Measurements from ENCODE around the gene PPFIA1.
"Not testable (repeated sequence)": the region's sequence is repeated elsewhere in the genome, so short reads cannot be mapped to it uniquely, and the experiment has no call there.

The PPFIA1 gene

GRCh38 chr11:70252844-70253243 lies 17.6 kb upstream of the PPFIA1 start:
- DNase-seq: no peak

DNA sequence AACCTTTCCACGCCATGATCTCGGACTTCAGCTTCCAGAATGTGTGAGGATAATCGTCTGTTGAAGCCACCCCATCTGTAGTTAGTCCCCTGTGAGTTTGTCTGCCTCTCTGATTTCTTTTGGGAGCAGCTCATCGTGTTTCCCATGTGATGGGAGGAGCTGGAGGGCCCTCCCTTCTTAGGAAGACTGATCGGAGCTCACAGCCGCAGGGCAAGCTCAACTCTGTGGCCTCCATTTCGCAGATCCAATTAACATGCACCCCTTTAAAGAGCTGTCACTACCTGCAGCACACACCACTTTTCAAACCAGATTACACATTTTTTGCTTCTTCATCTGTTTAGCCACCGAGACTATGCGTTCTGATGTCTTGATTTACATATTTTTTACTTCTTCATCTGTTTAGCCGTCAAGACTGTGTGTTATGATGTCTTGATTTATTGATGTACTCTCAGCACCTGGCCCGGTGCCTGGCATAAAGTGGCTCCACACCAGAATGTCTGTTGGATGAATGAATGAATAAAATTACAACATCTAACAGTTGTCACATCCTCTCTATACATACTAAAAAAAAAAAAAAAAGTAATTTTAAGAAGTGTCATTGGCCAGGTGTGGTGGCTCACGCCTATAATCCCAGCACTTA lies 14.9 kb upstream of the PPFIA1 start:
- no peak for DNase-seq

- not testable (repeated sequence) for DNase-seq
These were observed 11.4 kb upstream of the PPFIA1 start for GRCh38 chr11:70259077-70259476.

DNA sequence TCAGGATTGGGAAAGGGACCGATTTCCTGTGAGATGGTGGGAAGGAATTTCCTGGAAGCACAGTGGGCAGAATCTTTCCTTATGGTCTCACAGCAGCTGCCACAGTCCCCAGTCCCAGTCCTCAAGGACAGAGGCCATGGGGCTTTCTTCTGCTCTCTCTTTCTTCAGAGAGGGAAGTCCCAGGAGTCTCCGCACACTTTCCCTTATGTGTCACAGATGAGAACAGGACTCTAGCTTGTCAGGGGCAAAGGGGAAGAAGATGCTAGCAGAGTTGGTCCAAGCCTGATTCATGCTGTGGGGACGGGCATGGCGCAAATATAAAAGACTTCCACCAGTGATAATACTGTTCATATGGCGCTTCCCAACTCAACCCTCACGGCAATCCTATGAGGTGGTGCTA lies 7.5 kb upstream of the PPFIA1 start:
- no peak for DNase-seq

DNA sequence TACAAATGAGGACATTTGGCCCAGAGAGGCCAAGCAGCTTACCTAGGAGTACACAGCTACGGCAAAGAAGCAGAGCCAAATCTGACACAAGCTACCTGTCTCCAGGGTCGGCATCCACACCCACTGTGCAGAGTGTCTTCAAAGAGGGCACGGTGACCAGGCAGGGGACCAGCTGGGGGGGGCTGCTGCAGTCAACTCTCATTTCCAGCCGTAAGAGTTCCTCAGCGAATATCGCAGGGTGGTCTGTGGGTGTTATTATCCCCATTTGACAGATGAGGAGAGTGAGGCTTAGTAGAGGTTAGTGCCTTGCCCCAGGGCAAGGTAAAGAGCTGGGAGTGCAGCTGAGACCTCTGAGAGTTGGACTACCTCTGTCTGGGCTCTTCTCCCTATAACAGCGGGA lies 7.1 kb upstream of the PPFIA1 start:
- no peak for DNase-seq

DNA sequence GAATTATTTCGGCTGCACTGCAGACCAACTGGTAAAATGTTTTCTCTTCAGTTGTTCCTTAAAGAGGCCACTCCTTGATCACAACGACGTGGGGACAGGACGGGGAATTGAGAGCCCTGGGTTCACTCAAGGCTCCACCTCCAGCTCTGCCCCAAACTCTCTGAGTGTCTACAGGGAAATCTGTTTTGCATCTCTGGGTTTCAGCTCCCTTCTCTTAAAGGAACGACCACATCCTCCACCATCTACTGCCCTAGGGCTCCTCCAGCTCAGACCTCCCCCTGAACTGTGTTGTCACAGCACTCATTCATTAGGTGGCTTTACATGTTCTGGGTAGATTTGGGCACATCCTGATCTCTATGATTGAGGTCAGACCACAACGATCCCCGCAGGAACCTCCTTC lies 5.1 kb upstream of the PPFIA1 start:
- DNase-seq: no peak

GRCh38 chr11:70267405-70267950 lies 3.0 kb upstream of the PPFIA1 start:
- no peak for DNase-seq

DNA sequence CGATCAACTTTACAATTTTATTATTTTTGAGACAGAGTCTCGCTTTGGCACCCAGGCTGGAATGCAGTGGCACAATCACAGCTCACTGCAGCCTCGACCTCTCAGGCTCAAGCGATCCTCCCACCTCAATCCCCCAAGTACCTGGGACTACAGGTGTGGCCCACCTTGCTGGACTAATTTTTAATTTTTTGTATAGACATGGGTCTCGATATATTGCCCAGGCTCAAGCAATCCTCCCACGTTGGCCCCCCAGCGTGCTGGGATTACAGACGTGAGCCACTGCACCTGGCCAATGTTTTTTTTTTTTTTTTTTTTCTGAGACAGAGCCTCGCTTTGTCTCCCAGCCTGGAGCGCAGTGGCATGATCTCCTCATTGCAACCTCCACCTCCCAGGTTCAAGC lies 2.0 kb upstream of the PPFIA1 start:
- DNase-seq: no peak

GRCh38 chr11:70270877-70271648 lies 573 bp downstream of the PPFIA1 start:
- DNase-seq: no peak

DNA sequence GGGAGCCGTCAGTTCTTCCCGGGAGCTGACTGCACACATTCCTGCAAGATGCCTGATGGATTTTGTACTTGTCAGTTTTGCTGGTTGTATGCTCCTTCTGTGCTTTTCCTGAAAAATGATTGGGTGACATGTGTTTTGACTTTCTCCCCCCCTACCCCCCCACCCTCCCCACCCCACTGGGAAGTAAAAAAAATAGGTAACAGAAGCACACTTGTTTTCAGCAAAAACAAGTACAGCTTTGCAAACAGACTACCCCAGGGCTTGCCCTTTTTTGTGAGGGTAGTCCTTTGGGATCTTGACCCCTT lies 1.1 kb downstream of the PPFIA1 start:
- DNase-seq: no peak

DNA sequence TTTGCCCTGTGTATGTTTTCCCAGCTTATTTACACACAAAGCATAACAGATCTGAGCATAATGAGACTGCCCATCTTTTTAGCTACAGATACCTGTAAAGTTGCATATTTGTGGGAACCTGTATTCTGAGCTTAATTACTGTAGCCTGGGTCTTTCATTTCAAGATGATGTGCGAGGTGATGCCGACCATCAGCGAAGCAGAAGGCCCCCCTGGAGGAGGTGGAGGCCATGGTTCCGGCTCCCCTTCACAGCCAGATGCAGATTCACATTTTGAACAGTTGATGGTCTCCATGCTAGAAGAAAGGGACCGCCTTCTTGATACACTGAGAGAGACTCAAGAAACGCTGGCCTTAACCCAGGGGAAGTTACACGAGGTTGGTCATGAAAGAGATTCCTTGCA lies 1.5 kb downstream of the PPFIA1 start:
- DNase-seq: no peak

GRCh38 chr11:70278994-70279393 lies 8.5 kb downstream of the PPFIA1 start:
- DNase-seq: no peak

DNA sequence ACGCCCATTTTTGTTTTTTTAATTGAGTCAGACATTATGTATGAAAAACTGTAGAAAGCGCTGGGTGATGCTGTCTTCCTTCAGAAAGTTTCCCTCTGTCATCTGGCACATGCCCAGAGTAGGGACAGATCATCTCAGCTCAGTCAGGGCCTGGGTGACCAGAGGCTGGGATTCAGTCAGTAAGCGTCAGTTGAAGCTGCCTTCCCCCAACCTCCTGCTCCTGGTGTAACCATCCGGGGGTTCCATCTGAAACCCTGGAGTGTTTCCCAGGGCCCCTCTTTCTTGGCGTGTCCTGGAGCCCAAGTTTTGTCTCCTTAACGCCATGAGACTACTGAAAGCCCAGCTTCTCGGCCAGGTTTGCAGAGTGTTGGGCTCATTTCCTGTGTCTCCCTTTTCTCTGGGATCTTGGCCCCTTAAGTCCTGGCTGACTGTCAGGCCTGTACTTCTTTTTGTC lies 10.7 kb downstream of the PPFIA1 start:
- no peak for DNase-seq

GRCh38 chr11:70282012-70282411 lies 11.5 kb downstream of the PPFIA1 start:
- no peak for DNase-seq

DNA sequence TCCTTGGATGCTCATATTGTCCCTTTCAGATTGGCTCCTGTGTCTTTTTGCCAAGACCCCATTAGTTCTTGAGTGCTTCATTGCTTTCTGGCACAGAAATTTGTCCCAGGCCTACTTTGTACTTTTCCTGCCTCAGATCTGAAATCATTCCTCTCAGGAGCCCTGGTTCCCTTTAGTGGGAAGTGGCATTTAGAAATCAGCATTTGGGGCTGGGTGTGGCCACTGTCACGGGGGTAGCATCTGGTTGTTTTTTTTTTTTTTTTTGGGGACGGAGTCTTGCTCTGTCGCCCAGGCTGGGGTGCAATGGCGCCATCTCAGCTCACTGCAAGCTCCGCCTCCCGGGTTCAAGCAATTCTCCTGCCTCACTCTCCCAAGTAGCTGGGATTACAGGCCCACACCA lies 18.2 kb downstream of the PPFIA1 start:
- no peak for DNase-seq

DNA sequence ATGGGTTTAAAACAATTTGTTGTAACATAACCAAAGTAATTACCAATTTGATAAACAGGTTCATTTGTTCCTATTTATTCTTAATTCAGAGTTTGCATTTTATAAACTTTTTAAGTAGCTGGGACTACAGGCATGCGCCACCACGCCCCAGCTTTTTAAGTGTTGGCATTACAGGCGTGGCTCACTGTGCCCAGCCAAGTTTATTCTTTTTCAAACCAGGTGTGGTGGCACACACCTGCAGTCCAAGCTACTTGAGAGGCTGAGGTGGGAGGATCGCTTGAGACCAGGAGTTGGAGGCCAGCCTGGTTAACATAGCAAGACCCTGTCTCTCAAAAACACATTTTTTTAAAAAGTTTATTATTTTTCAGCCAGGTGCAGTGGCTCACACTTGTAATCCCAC lies 19.1 kb downstream of the PPFIA1 start:
- no peak for DNase-seq

DNA sequence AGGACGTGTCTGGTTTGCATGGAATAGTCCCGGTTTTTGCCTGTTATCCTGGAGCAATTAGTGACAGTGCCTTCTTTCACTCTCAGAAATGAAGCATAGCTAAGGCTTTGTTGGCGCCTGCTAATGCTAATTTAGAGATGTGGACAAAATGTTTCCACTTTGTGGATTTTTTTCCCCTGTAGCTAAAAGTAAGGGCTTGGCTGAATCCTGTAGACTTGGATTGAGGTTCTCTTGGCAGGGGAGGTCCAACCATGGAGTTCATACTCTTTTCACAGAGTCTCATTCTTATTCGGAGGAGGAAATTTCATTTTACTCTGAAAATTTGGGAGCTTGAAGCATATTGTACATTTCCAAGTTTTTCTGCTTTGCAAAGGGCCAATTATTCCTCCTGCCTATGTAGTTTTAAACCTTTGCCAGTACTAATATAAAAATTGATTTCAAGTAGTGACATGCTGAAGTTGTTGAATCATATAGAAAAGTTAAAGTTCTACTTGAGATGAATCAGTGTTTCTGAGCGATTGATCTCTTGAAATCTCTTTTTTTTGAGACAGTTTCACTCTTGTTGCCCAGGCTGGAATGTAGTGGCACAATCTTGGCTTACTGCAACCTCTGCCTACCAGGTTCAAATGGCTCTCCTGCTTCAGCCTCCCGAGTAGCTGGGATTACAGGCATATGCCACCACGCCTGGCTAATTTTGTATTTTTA lies 20.0 kb downstream of the PPFIA1 start:
- DNase-seq: no peak

DNA sequence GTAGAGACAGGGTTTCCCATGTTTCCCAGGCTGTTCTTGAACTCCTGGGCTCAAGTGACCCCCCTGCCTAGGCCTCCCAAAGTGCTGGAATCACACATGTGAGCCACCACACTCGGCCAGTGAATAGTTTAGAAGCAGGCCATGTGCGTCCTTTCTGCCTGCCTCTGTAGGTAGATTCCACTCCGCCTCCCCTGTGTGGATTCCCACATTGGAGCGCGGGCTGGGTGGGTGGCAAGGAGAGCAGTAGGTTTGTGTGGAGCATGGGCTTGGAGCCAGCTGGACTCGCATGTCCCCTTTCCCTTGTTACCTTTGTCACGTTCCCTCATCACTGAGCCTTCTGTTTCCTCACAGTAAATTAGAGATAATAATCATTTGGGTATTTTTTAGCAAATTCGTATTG lies 21.7 kb downstream of the PPFIA1 start:
- DNase-seq: no peak

DNA sequence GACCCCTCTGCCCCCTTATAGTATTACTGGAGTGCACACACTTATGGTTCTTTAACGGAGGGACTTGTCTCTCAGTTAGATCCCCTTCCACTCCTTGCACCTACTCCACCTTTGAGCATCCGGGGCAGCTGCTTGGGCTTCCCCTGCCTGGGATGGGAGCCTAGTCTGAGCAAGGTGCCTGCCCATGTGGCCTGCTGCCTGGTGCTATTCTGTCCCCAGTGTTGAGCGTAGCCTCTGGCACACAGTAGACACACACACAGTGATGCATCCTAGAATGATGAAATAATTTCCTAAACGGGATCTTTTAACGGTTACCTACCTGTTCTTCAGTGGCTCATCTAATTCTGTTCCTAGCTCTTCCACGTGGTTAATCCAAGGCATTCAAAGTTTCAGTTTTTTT lies 22.4 kb downstream of the PPFIA1 start:
- DNase-seq: no peak

GRCh38 chr11:70295166-70295565 lies 24.7 kb downstream of the PPFIA1 start:
- not testable (repeated sequence) for DNase-seq

- no peak for DNase-seq
These were observed 26.2 kb downstream of the PPFIA1 start for GRCh38 chr11:70296681-70297080.

GRCh38 chr11:70297341-70297740 lies 26.9 kb downstream of the PPFIA1 start:
- no peak for DNase-seq

DNA sequence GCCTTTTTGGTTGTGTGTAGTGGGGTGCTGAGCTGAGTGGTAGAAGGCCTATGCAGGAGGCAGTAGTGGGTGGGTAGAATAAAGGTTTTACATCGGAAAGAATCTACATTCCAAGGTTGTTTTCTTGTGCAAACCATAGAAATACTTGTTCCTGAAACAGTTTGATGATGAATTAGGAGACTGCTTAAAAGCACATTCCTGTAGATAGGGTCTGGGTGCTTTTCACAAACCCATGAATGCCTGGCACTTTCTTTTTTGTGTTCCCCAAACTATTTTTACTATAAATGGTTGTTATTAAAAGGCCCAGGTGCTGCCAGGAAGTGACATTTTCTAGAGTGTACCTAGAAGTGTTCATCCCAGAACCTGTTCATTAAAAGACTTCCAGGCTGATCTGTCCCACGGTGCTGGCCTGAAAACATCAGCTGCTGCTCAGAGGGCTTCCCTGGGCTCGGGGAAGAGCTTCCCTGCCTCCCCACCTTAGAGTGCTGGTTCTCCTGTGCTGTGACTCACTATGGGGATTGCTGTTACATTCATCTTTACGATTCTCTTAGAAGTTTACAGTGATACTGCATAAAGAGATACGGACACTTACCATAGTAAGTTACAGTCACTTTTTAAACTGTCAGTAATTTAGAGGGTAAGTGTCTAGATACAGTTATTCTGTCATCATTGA lies 27.9 kb downstream of the PPFIA1 start:
- DNase-seq: no peak
